ENCODE results near the gene PTGER1. TPM values are rescaled to one million over a fixed set of nuclear protein-coding genes. Genes with fewer than 3 reads are reported as not detected.

PTGER1 gene
- total RNA-seq, 4 donors from 2014 or later = 0.23 to 4.6 (median 1.3) TPM

DNA sequence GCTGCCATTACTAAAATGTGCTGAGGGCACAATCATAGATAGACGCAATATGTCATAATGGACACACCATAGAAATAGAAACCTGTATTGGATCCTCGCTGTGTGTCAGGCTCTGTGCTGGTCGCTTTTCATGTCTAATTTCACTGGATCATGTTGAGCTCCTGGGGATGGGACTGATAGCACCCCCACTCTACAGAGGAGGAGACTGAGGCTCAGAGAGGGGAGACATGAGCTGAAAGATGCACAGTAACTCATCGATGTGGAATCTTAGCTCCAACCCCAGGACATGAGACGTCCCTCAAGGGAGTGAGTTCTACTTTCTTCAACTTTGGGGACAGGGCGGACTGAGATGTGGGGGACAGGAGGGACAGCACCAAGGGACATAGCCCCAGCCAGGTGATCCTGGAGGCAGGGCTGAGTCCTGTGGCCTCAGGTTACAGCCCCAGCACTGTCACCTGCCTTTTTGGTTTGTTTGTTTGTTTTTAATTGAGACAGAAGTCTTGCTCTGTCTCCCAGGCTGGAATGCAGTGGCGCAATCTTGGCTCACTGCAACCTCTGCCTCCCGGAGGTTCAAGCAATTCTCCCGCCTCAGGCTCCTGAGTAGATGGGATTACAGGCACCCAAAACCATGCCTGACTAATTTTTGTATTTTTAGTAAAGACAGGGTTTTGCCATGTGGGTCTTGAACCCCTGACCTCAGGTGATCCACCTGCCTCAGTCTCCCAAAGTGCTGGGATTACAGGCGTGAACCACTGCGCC lies 27.4 kb upstream of the PTGER1 start:
- Histone ChIP-seq H3K4me3 (no peak overlapping the region), H3K27ac (no peak overlapping the region), H3K9me3 (no peaks in the 10 kb centered on the region), H3K4me1 (peaks cover 0 to 9% (median 0%) of the 10 kb centered on the region in 3 donors), H3K27me3 (no peaks in the 10 kb centered on the region), H3K36me3 (no peaks in the 10 kb centered on the region)
- 82 to 93% methylated on average over 6 to 7 of the region's 11 CpGs for WGBS, 2 donors (ENCODE audit: low coverage in 1 of 2)
- no peak for ATAC-seq
- TF ChIP-seq POLR2A (IDR thresholded peaks at IDR 0.05) (no peak), EP300 (IDR thresholded peaks at IDR 0.05) (no peak), POLR2AphosphoS5 (IDR thresholded peaks at IDR 0.05) (no peak)
- TF ChIP-seq, protein P1, sequence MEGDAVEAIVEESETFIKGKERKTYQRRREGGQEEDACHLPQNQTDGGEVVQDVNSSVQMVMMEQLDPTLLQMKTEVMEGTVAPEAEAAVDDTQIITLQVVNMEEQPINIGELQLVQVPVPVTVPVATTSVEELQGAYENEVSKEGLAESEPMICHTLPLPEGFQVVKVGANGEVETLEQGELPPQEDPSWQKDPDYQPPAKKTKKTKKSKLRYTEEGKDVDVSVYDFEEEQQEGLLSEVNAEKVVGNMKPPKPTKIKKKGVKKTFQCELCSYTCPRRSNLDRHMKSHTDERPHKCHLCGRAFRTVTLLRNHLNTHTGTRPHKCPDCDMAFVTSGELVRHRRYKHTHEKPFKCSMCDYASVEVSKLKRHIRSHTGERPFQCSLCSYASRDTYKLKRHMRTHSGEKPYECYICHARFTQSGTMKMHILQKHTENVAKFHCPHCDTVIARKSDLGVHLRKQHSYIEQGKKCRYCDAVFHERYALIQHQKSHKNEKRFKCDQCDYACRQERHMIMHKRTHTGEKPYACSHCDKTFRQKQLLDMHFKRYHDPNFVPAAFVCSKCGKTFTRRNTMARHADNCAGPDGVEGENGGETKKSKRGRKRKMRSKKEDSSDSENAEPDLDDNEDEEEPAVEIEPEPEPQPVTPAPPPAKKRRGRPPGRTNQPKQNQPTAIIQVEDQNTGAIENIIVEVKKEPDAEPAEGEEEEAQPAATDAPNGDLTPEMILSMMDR (IDR thresholded peaks at IDR 0.05) = no peak

DNA sequence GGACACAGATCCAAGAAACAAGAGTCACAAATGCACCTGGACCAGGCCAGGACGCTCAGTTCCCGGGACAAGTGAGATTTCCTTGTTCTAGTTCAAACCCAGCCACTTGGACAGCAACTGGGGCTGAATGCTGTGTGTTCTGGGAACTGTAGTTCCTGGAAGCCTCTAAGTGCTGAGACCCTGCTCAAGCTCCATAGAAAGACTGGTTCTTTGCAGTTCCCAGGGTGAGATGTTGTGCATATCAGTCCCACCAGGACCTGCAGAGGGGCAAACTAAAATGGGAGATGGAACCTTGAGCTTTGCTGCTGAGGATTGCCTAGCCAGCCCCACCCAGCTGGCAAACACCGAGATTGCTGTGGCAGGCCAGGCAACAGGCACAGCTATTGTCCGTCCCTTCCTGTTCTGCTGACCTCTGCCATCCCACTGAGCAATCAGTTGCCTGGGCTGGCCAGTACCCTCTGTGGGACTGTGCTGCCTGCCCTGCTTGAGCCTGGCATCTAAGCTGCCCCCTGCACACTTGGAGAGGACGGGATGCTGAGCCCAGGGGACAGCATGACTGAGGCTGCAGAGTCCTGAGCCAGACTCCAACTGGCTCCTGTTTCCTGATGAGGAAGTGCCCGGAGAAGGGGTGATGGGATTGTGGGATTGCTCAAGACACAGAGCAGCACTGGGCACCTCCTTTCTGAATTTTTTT lies 22.2 kb upstream of the PTGER1 start:
- no peak overlapping the region for H3K4me3 ChIP-seq
- WGBS, 2 donors (ENCODE audit: low coverage in 1 of 2) = 30 to 58% methylated on average over 2 of the region's 6 CpGs
- H3K9me3 ChIP-seq = no peaks in the 10 kb centered on the region
- no peaks in the 10 kb centered on the region for H3K27me3 ChIP-seq
- peaks cover 0 to 3% of the 10 kb centered on the region in 2 donors for H3K36me3 ChIP-seq
- H3K27ac ChIP-seq = peak overlapping the region in 3 of 4 donors; percentile 84 to 88 (median 87)
- ATAC-seq = no peak
- H3K4me1 ChIP-seq = peaks cover 0 to 55% (median 15%) of the 10 kb centered on the region in 3 donors
- TF ChIP-seq, protein P1 (IDR thresholded peaks at IDR 0.05) = no peak
- no peak for TF ChIP-seq POLR2AphosphoS5 (IDR thresholded peaks at IDR 0.05)
- no peak for TF ChIP-seq EP300 (IDR thresholded peaks at IDR 0.05)
- TF ChIP-seq POLR2A (IDR thresholded peaks at IDR 0.05) = no peak

DNA sequence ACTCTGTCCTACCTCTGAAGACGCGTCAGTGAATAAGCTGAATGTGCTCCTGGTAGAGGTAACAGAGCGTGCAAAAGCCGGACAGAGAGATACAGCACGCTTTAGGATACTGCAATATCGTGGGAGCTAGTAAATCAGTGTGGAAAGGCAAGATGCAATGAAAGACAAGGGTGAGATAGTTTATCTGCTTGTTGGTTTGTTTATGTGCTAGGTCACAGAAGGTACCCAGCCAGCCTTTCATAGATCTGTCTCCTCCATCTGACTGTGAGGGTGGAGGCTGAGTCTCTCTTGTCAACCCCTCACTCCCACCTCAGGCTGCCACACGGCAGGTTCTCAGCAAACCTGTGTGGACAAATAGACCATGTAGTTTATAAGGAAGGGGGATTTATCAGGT lies 21.7 kb upstream of the PTGER1 start:
- ATAC-seq = no peak
- peak overlapping the region in 3 of 4 donors; percentile 84 to 88 (median 87) for H3K27ac ChIP-seq
- WGBS, 2 donors (ENCODE audit: low coverage in 1 of 2) = 19 to 34% methylated on average over 4 to 7 of the region's 7 CpGs

DNA sequence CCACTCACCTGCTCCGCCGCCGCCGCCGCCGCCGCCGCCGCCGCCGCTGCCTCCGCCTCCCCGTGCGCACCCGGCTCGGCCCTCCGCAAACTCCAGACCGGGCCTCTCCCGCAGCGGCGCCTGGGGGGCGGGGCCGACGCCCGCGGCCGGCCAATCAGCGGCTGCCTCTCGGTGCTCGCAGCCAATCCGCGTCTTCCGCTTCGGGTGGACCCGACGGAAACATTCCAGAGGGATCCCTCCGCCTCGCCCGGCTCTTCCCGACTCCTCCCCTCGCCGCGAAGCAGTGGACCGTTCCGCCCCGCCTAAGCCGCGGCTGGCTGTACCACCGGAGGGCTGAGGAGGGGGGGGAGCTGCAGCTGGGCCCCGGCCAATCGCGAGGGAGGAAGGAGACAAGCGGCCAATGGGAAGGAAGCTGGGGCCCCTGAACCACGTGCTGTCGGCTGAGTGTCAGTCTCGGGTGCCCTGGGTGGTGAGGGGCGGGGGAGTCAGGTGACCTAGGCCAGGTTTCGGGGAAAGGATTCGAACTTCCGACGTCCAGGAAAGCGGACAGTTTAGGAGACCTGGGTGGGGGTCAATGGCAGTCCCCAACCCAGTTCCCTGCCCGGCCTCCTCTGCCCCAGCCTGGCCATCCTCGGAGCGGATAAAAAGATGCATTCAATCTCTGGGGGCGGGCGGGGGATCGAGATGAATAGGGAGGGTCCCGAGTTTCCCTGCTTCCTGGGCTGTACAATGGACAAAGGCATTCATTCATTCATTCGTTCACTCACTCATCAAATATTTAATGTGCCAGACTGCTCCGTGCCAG lies 21.1 kb upstream of the PTGER1 start, which contains the start of gene GIPC1:
Gene GIPC1 (minus strand): TSS at position 99 of the 805 bp plus-strand sequence. CDS start 13,151 bp downstream, outside the sequence.
- Histone ChIP-seq H3K27me3 (no peaks in the 10 kb centered on the region), H3K9me3 (no peaks in the 10 kb centered on the region), H3K36me3 (peaks cover 0 to 14% of the 10 kb centered on the region in 2 donors), H3K4me1 (peaks cover 0 to 55% (median 15%) of the 10 kb centered on the region in 3 donors), H3K4me3 (peak within 1 kb of the TSS; percentile 58 to 96), H3K27ac (peak within 1 kb of the TSS; percentile 30 to 88 (median 86))
- no peak for TF ChIP-seq EP300 (IDR thresholded peaks at IDR 0.05)
- peak; percentile 92 for TF ChIP-seq POLR2AphosphoS5 (IDR thresholded peaks at IDR 0.05)
- peak; percentile 33 to 51 for TF ChIP-seq POLR2A (IDR thresholded peaks at IDR 0.05)
- TF ChIP-seq, protein P1 (IDR thresholded peaks at IDR 0.05) = no peak
- peak; percentile 98 for ATAC-seq
- WGBS, 2 donors (ENCODE audit: low coverage in 1 of 2) = 0% methylated on average over 5 of the region's 71 CpGs; no CpG with 5 or more reads in 1 of the 2 donors

More for the DNA sequence above, 21.7 kb upstream of the PTGER1 start:
- H3K36me3 ChIP-seq = peaks cover 0 to 8% of the 10 kb centered on the region in 2 donors
- H3K27me3 ChIP-seq = no peaks in the 10 kb centered on the region
- peaks cover 0 to 55% (median 15%) of the 10 kb centered on the region in 3 donors for H3K4me1 ChIP-seq
- H3K4me3 ChIP-seq = peak overlapping the region in 1 of 2 donors; percentile 96
- H3K9me3 ChIP-seq = no peaks in the 10 kb centered on the region
- TF ChIP-seq POLR2AphosphoS5 (IDR thresholded peaks at IDR 0.05) (no peak), EP300 (IDR thresholded peaks at IDR 0.05) (no peak), POLR2A (IDR thresholded peaks at IDR 0.05) (no peak)
- TF ChIP-seq, protein P1 (IDR thresholded peaks at IDR 0.05) = no peak

Measured in gastroesophageal sphincter (tissue), 4 donors.